CD4-positive, alpha-beta T cell (primary cell): ENCODE measurements around the gene PRRC2B. TPM values are rescaled to one million over a fixed set of nuclear protein-coding genes. Genes with fewer than 3 reads are reported as not detected.
"Not testable (repeated sequence)": the region's sequence is repeated elsewhere in the genome, so short reads cannot be mapped to it uniquely, and the experiment has no call there.

Experiments
- ATAC-seq: fragments of 200-7000 bp; cut with Tn5 transposase; one replicate; pipeline ENCODE4 v1.10.0; 2022; ENCODE audit warnings: mild to moderate bottlenecking; ENCODE audit not compliant: poor library complexity
- CTCF ChIA-PET: fragments of 350-600 bp; sonication (Branson Sonifier 250); formaldehyde crosslinking; loops from one replicate; lab custom pipeline; 2021; ENCODE audit warnings: antibody characterized with exemption, inconsistent platforms; lab: Charles Lee
- POLR2A ChIA-PET: fragments of 350-600 bp; sonication (Branson Sonifier 250); formaldehyde crosslinking; loops from one replicate; lab custom pipeline; 2021; ENCODE audit warnings: antibody characterized with exemption, inconsistent platforms; lab: Charles Lee
- DNase-seq, 14 experiments: peaks; one replicate each; pipeline ENCODE4 v3.0.0-alpha.2; 2013 to 2020; ENCODE audit warnings: mixed read lengths in 2 of 14
- H3K27ac ChIP-seq, 2 donors: one replicate each; pipeline versions ENCODE4 v1.5.1 to v1.7.0; 2013; ENCODE audit warnings: low read length in 2 of 2, low read depth in 1 of 2, mild to moderate bottlenecking in 1 of 2
- H3K27me3 ChIP-seq, 2 experiments: 1 replicate in 1 of 2; 2 replicates in 1 of 2; pipeline versions ENCODE4 v1.6.1 to v1.7.0; 2013; ENCODE audit warnings: low read length in 2 of 2, control low read depth in 1 of 2, mild to moderate bottlenecking in 1 of 2, moderate library complexity in 1 of 2; ENCODE audit not compliant: insufficient read depth in 2 of 2, control insufficient read depth in 1 of 2
- H3K36me3 ChIP-seq: one replicate; pipeline ENCODE4 v1.6.1; 2013; ENCODE audit warnings: low read length, control low read depth; ENCODE audit not compliant: insufficient read depth
- H3K4me1 ChIP-seq: one replicate; pipeline ENCODE4 v1.6.1; 2013; ENCODE audit warnings: low read length, control low read depth; ENCODE audit not compliant: insufficient read depth
- H3K4me3 ChIP-seq: one replicate; pipeline ENCODE4 v1.5.1; 2013; ENCODE audit warnings: mild to moderate bottlenecking, low read length, moderate library complexity
- H3K9me3 ChIP-seq, 2 experiments: 1 replicate in 1 of 2; 2 replicates in 1 of 2; pipeline versions ENCODE4 v1.6.1 to v1.7.0; 2013; ENCODE audit warnings: low read length in 2 of 2, mild to moderate bottlenecking in 2 of 2, control low read depth in 1 of 2, moderate library complexity in 1 of 2; ENCODE audit not compliant: control insufficient read depth in 1 of 2, insufficient read depth in 1 of 2
- H3K27ac Mint-ChIP-seq: one replicate; pipeline ENCODE4 v1.8.0; 2020; ENCODE audit warnings: mixed read lengths
- H3K27me3 Mint-ChIP-seq: one replicate; pipeline ENCODE4 v1.8.0; 2021; ENCODE audit warnings: mixed read lengths
- H3K36me3 Mint-ChIP-seq: one replicate; pipeline ENCODE4 v1.8.0; 2021; ENCODE audit warnings: low read depth, mixed read lengths
- H3K4me1 Mint-ChIP-seq: one replicate; pipeline ENCODE4 v1.8.0; 2021; ENCODE audit warnings: low read depth, mixed read lengths
- H3K4me3 Mint-ChIP-seq: one replicate; pipeline ENCODE4 v1.8.0; 2020; ENCODE audit warnings: mild to moderate bottlenecking, mixed read lengths
- H3K9me3 Mint-ChIP-seq: one replicate; pipeline ENCODE4 v1.8.0; 2020; ENCODE audit warnings: mixed read lengths
- intact Hi-C, 2 experiments: fragments of 100-400 bp; cut with DNase I in 1 of 2; cut with micrococcal nuclease in 1 of 2; formaldehyde crosslinking; loops; one replicate each; pipeline versions ENCODE4 v1.15.1 to v1.9.0; 2023 to 2025; cut with DNase I, micrococcal nuclease
- total RNA-seq, 174 experiments: library from RNA in 2 of 174; stranded (reverse) in 2 of 174; gene quantifications; one replicate each; pipeline ENCODE4 v1.2.3 and lab custom pipeline; 2021 to 2026
- TF ChIP-seq, protein P1 (sequence below): fragments of 200-600 bp; IDR thresholded peaks from one replicate; pipeline ENCODE4 v1.8.0; 2022; ENCODE audit warnings: antibody characterized with exemption, mild to moderate bottlenecking

The PRRC2B gene
- total RNA-seq, 2 experiments from 2014 or later = 256 to 268 TPM

DNA sequence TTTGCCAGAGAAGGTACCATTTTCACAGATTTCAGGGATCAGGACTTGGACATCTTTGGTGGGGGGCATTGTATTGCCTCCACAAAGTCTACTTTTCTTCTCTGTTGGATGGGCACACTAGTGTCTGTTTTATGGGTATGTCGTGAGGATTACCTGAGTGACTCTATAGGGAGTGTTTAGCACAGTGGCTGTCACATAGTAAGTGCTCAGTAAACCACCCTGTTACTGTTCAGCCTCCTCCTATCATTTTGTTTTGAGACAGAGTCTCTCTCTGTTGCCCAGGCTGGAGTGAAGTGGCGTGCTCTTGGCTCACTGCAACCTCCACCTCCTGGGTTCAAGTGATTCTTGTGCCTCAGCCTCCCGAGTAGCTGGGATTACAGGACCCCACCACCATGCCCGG lies 2.4 kb upstream of the PRRC2B start:
- CTCF ChIA-PET = interaction anchor here (2.7 kb wide), 1 partner anchor 16 kb away, joined by 6 read pairs; no protein-coding TSS in a partner anchor
- intact Hi-C loops = loop anchor here in 1 of 2 experiments (5.0 kb wide), 2 partner anchors 39 to 41 kb away; no protein-coding TSS in a partner anchor

DNA sequence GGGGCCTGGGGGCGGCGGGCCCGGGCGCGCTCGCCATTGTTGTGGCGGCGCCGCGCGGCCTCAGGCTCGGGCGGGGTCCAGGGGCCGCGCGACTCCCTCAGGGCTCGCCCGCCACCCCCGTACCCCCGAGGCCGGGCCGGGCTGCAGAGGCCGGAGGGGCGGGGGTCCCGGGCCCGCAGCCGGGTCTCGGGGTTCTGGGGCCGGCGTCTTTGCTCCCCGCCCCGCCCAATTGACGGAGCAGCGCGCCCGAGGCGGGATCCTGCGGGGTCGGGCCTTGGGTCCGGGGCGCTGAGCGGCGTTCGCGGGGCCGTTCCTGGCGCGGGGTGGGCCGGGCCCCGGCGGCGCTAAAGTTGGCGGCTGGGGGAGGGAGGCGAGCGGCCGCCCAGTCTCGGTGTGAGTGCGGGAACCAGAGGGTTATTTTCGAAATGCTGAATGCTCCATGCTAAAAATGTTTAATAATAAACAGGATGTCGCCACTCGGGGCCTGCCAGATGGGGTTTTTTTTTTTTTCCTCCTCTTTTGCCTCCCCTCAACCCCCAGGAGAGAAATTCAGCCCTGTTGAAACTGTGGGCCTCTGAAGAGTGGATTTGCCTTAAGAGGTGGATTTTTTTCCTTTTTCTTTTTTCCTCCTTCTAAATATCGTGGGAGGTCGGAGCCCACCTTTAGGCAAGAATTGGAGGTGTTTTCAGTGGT lies 724 bp downstream of the PRRC2B start:
- H3K27me3 Mint-ChIP-seq = no peaks in the 10 kb centered on the region
- peak overlapping the region; percentile 67 to 96 for H3K27ac ChIP-seq
- intact Hi-C loops = loop anchor here (1.0 to 5.0 kb wide), 7 partner anchors 14 to 122 kb away; partner anchors contain the start of gene FAM78A (in 1 of the 2)
- ChIA-PET CTCF (no interaction called here), POLR2A (interaction anchor here (0.7 to 5.7 kb wide), 7 partner anchors 12 to 126 kb away, joined by 3 to 83 read pairs (median 4); no protein-coding TSS in a partner anchor)
- peaks cover 19% of the 10 kb centered on the region for H3K36me3 Mint-ChIP-seq
- H3K36me3 ChIP-seq = no peaks in the 10 kb centered on the region
- H3K4me1 ChIP-seq = peaks cover 56% of the 10 kb centered on the region
- H3K9me3 ChIP-seq = no peaks in the 10 kb centered on the region
- H3K27ac Mint-ChIP-seq = peak overlapping the region; percentile 96
- H3K4me3 ChIP-seq = peak overlapping the region; percentile 65
- H3K4me3 Mint-ChIP-seq = peak overlapping the region; percentile 95
- no peaks in the 10 kb centered on the region for H3K27me3 ChIP-seq
- DNase-seq = peak in 13 of 14 experiments; percentile 30 to 75 (median 44)
- H3K9me3 Mint-ChIP-seq = no peaks in the 10 kb centered on the region
- TF ChIP-seq, protein P1, sequence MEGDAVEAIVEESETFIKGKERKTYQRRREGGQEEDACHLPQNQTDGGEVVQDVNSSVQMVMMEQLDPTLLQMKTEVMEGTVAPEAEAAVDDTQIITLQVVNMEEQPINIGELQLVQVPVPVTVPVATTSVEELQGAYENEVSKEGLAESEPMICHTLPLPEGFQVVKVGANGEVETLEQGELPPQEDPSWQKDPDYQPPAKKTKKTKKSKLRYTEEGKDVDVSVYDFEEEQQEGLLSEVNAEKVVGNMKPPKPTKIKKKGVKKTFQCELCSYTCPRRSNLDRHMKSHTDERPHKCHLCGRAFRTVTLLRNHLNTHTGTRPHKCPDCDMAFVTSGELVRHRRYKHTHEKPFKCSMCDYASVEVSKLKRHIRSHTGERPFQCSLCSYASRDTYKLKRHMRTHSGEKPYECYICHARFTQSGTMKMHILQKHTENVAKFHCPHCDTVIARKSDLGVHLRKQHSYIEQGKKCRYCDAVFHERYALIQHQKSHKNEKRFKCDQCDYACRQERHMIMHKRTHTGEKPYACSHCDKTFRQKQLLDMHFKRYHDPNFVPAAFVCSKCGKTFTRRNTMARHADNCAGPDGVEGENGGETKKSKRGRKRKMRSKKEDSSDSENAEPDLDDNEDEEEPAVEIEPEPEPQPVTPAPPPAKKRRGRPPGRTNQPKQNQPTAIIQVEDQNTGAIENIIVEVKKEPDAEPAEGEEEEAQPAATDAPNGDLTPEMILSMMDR = no peak
- ATAC-seq = peak; percentile 14
- H3K4me1 Mint-ChIP-seq = peaks cover 58% of the 10 kb centered on the region

More for the DNA sequence above, 2.4 kb upstream of the PRRC2B start:
- POLR2A ChIA-PET = no interaction called here
- no peaks in the 10 kb centered on the region for H3K27me3 ChIP-seq
- no peak for DNase-seq
- TF ChIP-seq, protein P1 = no peak
- H3K9me3 Mint-ChIP-seq = no peaks in the 10 kb centered on the region
- peak overlapping the region; percentile 8 for H3K4me3 Mint-ChIP-seq
- no peaks in the 10 kb centered on the region for H3K36me3 ChIP-seq
- H3K27ac ChIP-seq = no peak overlapping the region
- ATAC-seq = no peak
- no peak overlapping the region for H3K4me3 ChIP-seq
- H3K36me3 Mint-ChIP-seq = peaks cover 17% of the 10 kb centered on the region
- H3K4me1 ChIP-seq = peaks cover 27% of the 10 kb centered on the region
- no peaks in the 10 kb centered on the region for H3K9me3 ChIP-seq
- peaks cover 32% of the 10 kb centered on the region for H3K4me1 Mint-ChIP-seq
- H3K27me3 Mint-ChIP-seq = no peaks in the 10 kb centered on the region
- H3K27ac Mint-ChIP-seq = peak overlapping the region; percentile 32

DNA sequence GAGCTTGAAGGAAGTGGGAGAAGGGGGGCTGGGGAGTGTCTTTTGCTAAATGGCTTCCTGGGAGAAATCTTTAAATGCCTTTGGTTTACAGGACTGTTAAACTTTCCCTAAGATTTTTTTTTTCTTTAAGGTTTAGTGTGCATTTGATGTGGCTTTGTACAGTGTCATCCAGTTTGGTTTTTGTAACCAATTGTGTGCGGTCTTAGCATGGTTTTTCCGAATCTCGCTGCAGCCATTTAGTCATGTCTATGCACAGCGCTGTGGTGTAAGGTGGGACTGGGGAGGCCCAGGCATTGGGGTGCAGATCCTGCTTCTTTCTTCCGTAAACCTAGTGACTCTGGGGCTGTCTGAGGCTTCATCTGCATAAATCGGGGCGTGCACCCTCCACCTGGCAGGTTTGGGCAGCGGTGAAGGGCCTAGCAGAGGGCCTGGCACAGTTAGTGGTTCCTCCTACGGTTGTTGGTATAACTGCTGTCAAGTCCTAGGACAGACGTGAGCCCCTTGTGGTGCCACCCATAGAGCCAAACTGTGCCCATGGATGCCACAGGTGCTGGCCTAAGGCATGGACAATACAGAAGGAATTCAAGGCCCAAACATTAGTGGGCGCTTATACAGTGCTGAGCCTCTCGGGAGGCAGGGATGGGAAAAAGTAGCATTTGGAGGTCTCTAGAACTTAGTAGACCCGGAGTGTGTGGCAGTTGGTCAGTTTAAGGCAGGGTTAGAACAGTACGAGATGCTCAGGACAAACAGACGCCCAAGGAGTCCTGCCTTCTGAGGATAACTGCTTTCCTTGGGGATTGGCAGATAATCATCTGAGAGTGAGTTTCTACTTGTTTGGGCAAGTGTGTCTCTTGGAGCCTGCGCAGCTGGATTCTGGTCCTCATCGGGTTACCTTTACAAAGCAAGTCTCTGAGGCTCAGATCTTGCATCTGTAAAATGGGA lies 1.5 kb downstream of the PRRC2B start:
- Histone ChIP-seq H3K4me3 (peak overlapping the region; percentile 65), H3K27ac (peak overlapping the region; percentile 67 to 96), H3K9me3 (no peaks in the 10 kb centered on the region), H3K4me1 (peaks cover 63% of the 10 kb centered on the region), H3K27me3 (no peaks in the 10 kb centered on the region), H3K36me3 (no peaks in the 10 kb centered on the region)
- TF ChIP-seq, protein P1 = no peak
- CTCF ChIA-PET = no interaction called here
- DNase-seq = peak; percentile 47 to 93 (median 68)
- Mint-ChIP-seq H3K36me3 (peaks cover 19% of the 10 kb centered on the region), H3K27ac (peak overlapping the region; percentile 96), H3K4me1 (peaks cover 66% of the 10 kb centered on the region), H3K9me3 (no peaks in the 10 kb centered on the region), H3K4me3 (peak overlapping the region; percentile 95), H3K27me3 (no peaks in the 10 kb centered on the region)
- POLR2A ChIA-PET = interaction anchor here (0.7 to 5.7 kb wide), 12 partner anchors 11 to 139 kb away, joined by 3 to 83 read pairs (median 6); no protein-coding TSS in a partner anchor
- intact Hi-C loops = loop anchor here (1.0 to 5.0 kb wide), 6 partner anchors 13 to 123 kb away; partner anchors contain the start of gene FAM78A (in 1 of the 2)
- peak; percentile 75 for ATAC-seq

DNA sequence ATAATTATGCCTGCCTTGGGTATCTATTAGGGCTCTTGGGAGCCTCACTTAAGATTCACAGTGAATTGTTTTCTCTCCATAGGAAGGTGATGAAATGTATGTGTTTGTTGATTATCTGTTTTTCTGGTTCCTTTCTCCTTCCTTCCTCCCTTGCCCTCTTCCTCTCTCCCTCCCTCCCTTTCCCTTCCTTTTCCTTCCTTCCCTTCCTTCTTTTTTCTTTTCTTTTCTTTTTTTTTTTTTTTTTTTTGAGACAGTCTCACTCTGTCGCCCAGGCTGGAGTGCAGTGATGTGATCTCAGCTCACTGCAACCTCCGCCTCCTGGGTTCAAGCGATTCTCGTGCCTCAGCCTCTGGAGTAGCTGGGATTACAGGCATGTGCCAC lies 2.2 kb downstream of the PRRC2B start:
- not testable (repeated sequence) for H3K9me3 Mint-ChIP-seq, DNase-seq, ATAC-seq, H3K36me3 ChIP-seq, H3K9me3 ChIP-seq, H3K27me3 ChIP-seq, H3K27me3 Mint-ChIP-seq
- peak overlapping the region; percentile 67 to 96 for H3K27ac ChIP-seq
- CTCF ChIA-PET = interaction anchor here (0.6 to 2.8 kb wide), 3 partner anchors 11 to 18 kb away, joined by 4 to 20 read pairs (median 7); no protein-coding TSS in a partner anchor
- peak overlapping the region; percentile 95 for H3K4me3 Mint-ChIP-seq
- H3K27ac Mint-ChIP-seq = peak overlapping the region; percentile 96
- peaks cover 71% of the 10 kb centered on the region for H3K4me1 Mint-ChIP-seq
- POLR2A ChIA-PET = interaction anchor here (1.3 to 5.7 kb wide), 7 partner anchors 11 to 140 kb away, joined by 4 to 83 read pairs (median 20); no protein-coding TSS in a partner anchor
- H3K36me3 Mint-ChIP-seq = peaks cover 21% of the 10 kb centered on the region
- H3K4me3 ChIP-seq = peak overlapping the region; percentile 65
- peaks cover 70% of the 10 kb centered on the region for H3K4me1 ChIP-seq
- intact Hi-C loops = loop anchor here (2.0 to 5.0 kb wide), 4 partner anchors 15 to 124 kb away; partner anchors contain the start of gene FAM78A (in 1 of the 2)
